Keratinocyte (primary cell): ENCODE data around the gene C6orf118. TPM values are rescaled to one million over a fixed set of nuclear protein-coding genes. Genes with fewer than 3 reads are reported as not detected.

Experiments used
- DNase-seq: peaks from one replicate; pipeline ENCODE4 v3.0.0-alpha.2; 2011; ENCODE audit warnings: low read depth, missing footprints, low spot score
- FAIRE-seq: peaks from 2 replicates; lab custom pipeline; 2011; peaks lifted over from hg19 to GRCh38; lab: Jason Lieb, UNC
- H2AFZ ChIP-seq: 2 replicates; pipeline ENCODE4 v1.6.0; 2012; ENCODE audit warnings: low read length, control low read depth, inconsistent platforms; ENCODE audit not compliant: control insufficient read depth
- H3K27ac ChIP-seq: 2 replicates; pipeline ENCODE4 v1.5.1; 2011; ENCODE audit warnings: low read length; ENCODE audit not compliant: control insufficient read depth, insufficient read depth
- H3K27me3 ChIP-seq: 3 replicates; pipeline ENCODE4 v1.6.0; 2011; ENCODE audit warnings: low read length; ENCODE audit not compliant: control insufficient read depth, insufficient read depth; ENCODE audit errors: extremely low read depth
- H3K36me3 ChIP-seq, 2 experiments: 2 replicates in 1 of 2; 3 replicates in 1 of 2; pipeline ENCODE4 v1.5.1; 2011; ENCODE audit warnings: low read length in 2 of 2, mild to moderate bottlenecking in 1 of 2; ENCODE audit not compliant: control insufficient read depth in 2 of 2, insufficient read depth in 2 of 2; ENCODE audit errors: extremely low read depth in 1 of 2
- H3K4me1 ChIP-seq: 3 replicates; pipeline ENCODE4 v1.5.1; 2011; ENCODE audit warnings: low read length; ENCODE audit not compliant: control insufficient read depth, insufficient read depth; ENCODE audit errors: extremely low read depth
- H3K4me2 ChIP-seq: 3 replicates; pipeline ENCODE4 v1.6.0; 2011; ENCODE audit warnings: low read depth, low read length; ENCODE audit not compliant: control insufficient read depth, insufficient read depth; ENCODE audit errors: extremely low read depth
- H3K4me3 ChIP-seq, 3 experiments: fragments of 200-600 bp in 1 of 3; sonication (generic) in 1 of 3; 2 replicates in 2 of 3; 3 replicates in 1 of 3; pipeline ENCODE4 v1.5.1; 2011 to 2016; ENCODE audit warnings: low read length in 3 of 3, mild to moderate bottlenecking in 3 of 3, control low read depth in 2 of 3, inconsistent platforms in 1 of 3, low read depth in 1 of 3, mixed read lengths in 1 of 3, mixed run types in 1 of 3, moderate library complexity in 1 of 3; ENCODE audit not compliant: control insufficient read depth in 2 of 3, insufficient read depth in 2 of 3; ENCODE audit errors: extremely low read depth in 1 of 3
- H3K79me2 ChIP-seq: 2 replicates; pipeline ENCODE4 v1.6.0; 2012; ENCODE audit warnings: low read length; ENCODE audit not compliant: control insufficient read depth, insufficient read depth
- H3K9ac ChIP-seq: 3 replicates; pipeline ENCODE4 v1.6.0; 2011; ENCODE audit warnings: low read length; ENCODE audit not compliant: control insufficient read depth, insufficient read depth; ENCODE audit errors: extremely low read depth
- H3K9me1 ChIP-seq: 3 replicates; pipeline ENCODE4 v1.6.0; 2011; ENCODE audit warnings: low read length; ENCODE audit not compliant: control insufficient read depth, insufficient read depth; ENCODE audit errors: extremely low read depth
- H3K9me3 ChIP-seq: 2 replicates; pipeline ENCODE4 v1.5.1; 2012; ENCODE audit warnings: low read depth, low read length; ENCODE audit not compliant: control insufficient read depth
- H4K20me1 ChIP-seq: 3 replicates; pipeline ENCODE4 v1.6.0; 2011; ENCODE audit warnings: low read length; ENCODE audit not compliant: control insufficient read depth, insufficient read depth; ENCODE audit errors: extremely low read depth
- CTCF ChIP-seq, 3 experiments: IDR thresholded peaks in 1 of 3; conservative IDR thresholded peaks in 1 of 3; optimal IDR thresholded peaks in 1 of 3; 2 replicates in 2 of 3; 3 replicates in 1 of 3; pipeline versions ENCODE3 to v1.5.1; 2011; ENCODE audit warnings: low read length in 3 of 3, mild to moderate bottlenecking in 3 of 3, moderate library complexity in 2 of 3, control low read depth in 1 of 3, inconsistent platforms in 1 of 3; ENCODE audit not compliant: insufficient read depth in 2 of 3; ENCODE audit errors: extremely low read depth in 1 of 3
- EZH2 ChIP-seq: IDR thresholded peaks from one replicate; pipeline ENCODE4 v1.6.1; 2012; ENCODE audit warnings: inconsistent platforms, mild to moderate bottlenecking, low read length, moderate library complexity
- dilution Hi-C: fragments of 300-500 bp; cut with MboI; formaldehyde crosslinking; loops from one replicate; pipeline ENCODE4 v1.7.0; 2020; ENCODE audit warnings: low sequenced_read_pairs; ENCODE audit not compliant: extremely low pct_ligation_motif_present
- polyA plus RNA-seq, 5 experiments: library from polyadenylated mRNA; depleted of rRNA in 3 of 5; stranded (reverse) in 3 of 5; stranded (forward) in 1 of 5; unstranded in 1 of 5; fragments of >200 nt; gene quantifications; 1 replicate in 1 of 5; 2 replicates in 3 of 5; 3 replicates in 1 of 5; pipeline versions ENCODE4 v1.2.1 to v1.2.3, GENCODE V29; 2011 to 2012; ENCODE audit warnings: missing spikeins in 2 of 5, low read depth in 1 of 5, low replicate concordance in 1 of 5

The C6orf118 gene
- polyA plus RNA-seq, 1 donor (not counting 4 experiments of a cell fraction or from before 2014, with no cell fraction given): not detected

GRCh38 chr6:165244524-165245247 is 64.7 kb downstream of the C6orf118 start:
- no peak overlapping the region for H3K9ac ChIP-seq
- H3K4me3 ChIP-seq: no peak overlapping the region
- H3K36me3 ChIP-seq: no peaks in the 10 kb centered on the region
- H3K4me2 ChIP-seq: no peak overlapping the region
- FAIRE-seq: no peak
- TF ChIP-seq EZH2 (no peak), CTCF (optimal IDR thresholded peaks at IDR 0.05 in 1 of 3, IDR thresholded peaks at IDR 0.05 in 1 of 3, conservative IDR thresholded peaks at IDR 0.05 in 1 of 3; ENCODE audit: extremely low read depth in 1 of 3, insufficient read depth in 2 of 3, low read length in 3 of 3) (no peak)
- H3K27ac ChIP-seq: no peak overlapping the region
- dilution Hi-C loops: no loop called here
- H3K4me1 ChIP-seq: no peaks in the 10 kb centered on the region
- no peaks in the 10 kb centered on the region for H3K79me2 ChIP-seq
- no peaks in the 10 kb centered on the region for H3K9me1 ChIP-seq
- no peak overlapping the region for H2AFZ ChIP-seq
- no peak for DNase-seq
- no peaks in the 10 kb centered on the region for H3K9me3 ChIP-seq
- H4K20me1 ChIP-seq: no peaks in the 10 kb centered on the region
- H3K27me3 ChIP-seq: no peaks in the 10 kb centered on the region

GRCh38 chr6:165243801-165244200 is 65.6 kb downstream of the C6orf118 start:
- no peaks in the 10 kb centered on the region for H3K9me3 ChIP-seq
- H3K27ac ChIP-seq: no peak overlapping the region
- TF ChIP-seq EZH2 (no peak), CTCF (optimal IDR thresholded peaks at IDR 0.05 in 1 of 3, IDR thresholded peaks at IDR 0.05 in 1 of 3, conservative IDR thresholded peaks at IDR 0.05 in 1 of 3; ENCODE audit: extremely low read depth in 1 of 3, insufficient read depth in 2 of 3, low read length in 3 of 3) (no peak)
- no peak overlapping the region for H2AFZ ChIP-seq
- H3K9ac ChIP-seq: no peak overlapping the region
- FAIRE-seq (no peak), DNase-seq (no peak)
- no peaks in the 10 kb centered on the region for H4K20me1 ChIP-seq
- H3K4me3 ChIP-seq: no peak overlapping the region
- H3K36me3 ChIP-seq: no peaks in the 10 kb centered on the region
- no peaks in the 10 kb centered on the region for H3K79me2 ChIP-seq
- dilution Hi-C loops: no loop called here
- no peaks in the 10 kb centered on the region for H3K4me1 ChIP-seq
- no peak overlapping the region for H3K4me2 ChIP-seq
- H3K27me3 ChIP-seq: no peaks in the 10 kb centered on the region
- no peaks in the 10 kb centered on the region for H3K9me1 ChIP-seq
